NT2/D1 (cell line): ENCODE results near the gene GNAL.
"Not testable (repeated sequence)": the region's sequence is repeated elsewhere in the genome, so short reads cannot be mapped to it uniquely, and the experiment has no call there.

ENCODE experiments used
- DNase-seq: peaks from one replicate; pipeline ENCODE4 v3.0.0-alpha.2; 2011; ENCODE audit warnings: low read depth, low spot score
- H3K27me3 ChIP-seq: 2 replicates; pipeline ENCODE4 v1.6.0; 2011; ENCODE audit warnings: mild to moderate bottlenecking; ENCODE audit not compliant: insufficient read length, insufficient read depth
- H3K36me3 ChIP-seq: 2 replicates; pipeline ENCODE4 v1.6.1; 2011; ENCODE audit warnings: mild to moderate bottlenecking, low read length, mixed read lengths; ENCODE audit not compliant: insufficient read depth, insufficient read length
- H3K4me1 ChIP-seq: 2 replicates; pipeline ENCODE4 v1.5.1; 2011; ENCODE audit not compliant: insufficient read depth, insufficient read length
- H3K4me3 ChIP-seq: 2 replicates; pipeline ENCODE4 v1.5.1; 2011; ENCODE audit warnings: low read depth; ENCODE audit not compliant: insufficient read length
- H3K9ac ChIP-seq: 2 replicates; pipeline ENCODE4 v1.6.0; 2011; ENCODE audit warnings: low read depth; ENCODE audit not compliant: insufficient read length
- H3K9me3 ChIP-seq: 2 replicates; pipeline ENCODE4 v1.5.1; 2011; ENCODE audit warnings: mild to moderate bottlenecking, low read length; ENCODE audit not compliant: insufficient read depth
- SUZ12 ChIP-seq: IDR thresholded peaks from 2 replicates; pipeline ENCODE4 v1.6.1; 2011; ENCODE audit not compliant: insufficient read length, insufficient read depth; ENCODE audit errors: extremely low read depth
- YY1 ChIP-seq: IDR thresholded peaks from 2 replicates; pipeline ENCODE4 v1.6.1; 2011; ENCODE audit not compliant: insufficient read length, insufficient read depth
- ZNF274 ChIP-seq: IDR thresholded peaks from 2 replicates; pipeline ENCODE4 v1.6.1; 2011; ENCODE audit warnings: mild to moderate bottlenecking, low read depth, low read length

GNAL gene

DNA sequence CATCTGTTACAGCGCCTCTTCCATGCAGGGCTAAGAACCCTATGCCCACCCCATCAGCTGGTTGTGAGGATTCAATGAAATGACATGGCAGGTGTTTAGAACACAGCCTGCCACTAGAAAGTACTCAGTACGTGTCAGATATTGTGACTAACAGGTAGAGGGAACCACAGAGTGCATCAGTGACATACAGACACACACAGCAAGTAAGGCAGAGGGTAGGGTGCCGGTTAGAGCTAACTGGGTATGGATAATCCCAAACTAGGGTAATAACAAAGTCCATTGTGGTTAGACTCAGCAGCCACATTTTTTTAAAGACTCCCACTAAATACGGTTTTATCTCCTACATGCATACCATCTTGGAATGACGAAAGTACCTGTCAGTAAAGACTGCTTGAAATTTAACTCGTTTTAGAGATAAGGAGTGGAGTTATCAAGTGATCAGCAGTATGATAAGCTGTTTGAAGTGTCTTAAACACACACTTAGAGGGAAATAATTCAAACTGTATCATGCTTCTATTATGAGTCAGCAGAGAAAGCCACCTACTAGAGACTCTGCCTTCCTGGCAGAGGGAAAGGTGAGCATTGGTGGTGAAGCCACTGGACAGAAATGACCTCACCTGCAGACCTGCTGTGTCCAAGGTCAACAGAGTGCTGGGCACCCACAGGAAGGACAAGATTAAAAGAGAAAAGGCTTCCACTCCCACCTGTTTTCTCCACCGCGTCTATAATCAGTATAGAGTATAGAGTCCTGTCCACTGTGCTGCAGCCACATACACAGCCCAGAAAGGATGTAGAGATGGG lies 198.5 kb downstream of the GNAL start:
- TF ChIP-seq YY1 (no peak), SUZ12 (no peak), ZNF274 (no peak)
- Histone ChIP-seq H3K9ac (no peak overlapping the region), H3K36me3 (peaks cover 31% of the 10 kb centered on the region), H3K4me1 (no peaks in the 10 kb centered on the region), H3K9me3 (no peaks in the 10 kb centered on the region), H3K27me3 (no peaks in the 10 kb centered on the region), H3K4me3 (no peak overlapping the region)
- DNase-seq, result no peak

GRCh38 chr18:11888726-11889125 lies 199.7 kb downstream of the GNAL start:
- DNase-seq, result no peak
- TF ChIP-seq YY1 (no peak), ZNF274 (no peak), SUZ12 (no peak)
- Histone ChIP-seq H3K27me3 (no peaks in the 10 kb centered on the region), H3K36me3 (peaks cover 30% of the 10 kb centered on the region), H3K4me3 (no peak overlapping the region), H3K9me3 (no peaks in the 10 kb centered on the region), H3K9ac (no peak overlapping the region), H3K4me1 (no peaks in the 10 kb centered on the region)

DNA sequence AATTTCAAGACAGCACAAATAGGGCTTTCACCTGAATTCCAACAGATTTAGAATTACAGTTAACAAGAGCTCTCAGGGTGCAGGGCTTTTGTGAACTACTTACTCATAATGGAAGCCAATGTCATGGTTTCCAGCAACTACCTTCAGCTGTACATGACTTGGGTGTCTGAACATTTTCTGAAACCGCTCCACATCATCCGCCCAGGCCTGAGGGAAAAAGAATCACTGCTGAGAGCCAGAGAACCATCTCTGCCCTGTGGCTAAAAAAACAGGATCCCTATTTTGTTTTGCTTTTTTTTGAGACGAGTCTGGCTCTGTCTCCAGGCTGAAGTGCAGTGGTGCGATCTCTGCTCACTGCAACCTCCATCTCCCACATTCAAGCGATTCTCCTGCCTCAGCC lies 200.2 kb downstream of the GNAL start:
- no peak overlapping the region for H3K9ac ChIP-seq
- no peaks in the 10 kb centered on the region for H3K9me3 ChIP-seq
- DNase-seq, result no peak
- no peaks in the 10 kb centered on the region for H3K27me3 ChIP-seq
- peaks cover 27% of the 10 kb centered on the region for H3K36me3 ChIP-seq
- H3K4me3 ChIP-seq, result no peak overlapping the region
- TF ChIP-seq YY1, result no peak
- no peaks in the 10 kb centered on the region for H3K4me1 ChIP-seq

DNA sequence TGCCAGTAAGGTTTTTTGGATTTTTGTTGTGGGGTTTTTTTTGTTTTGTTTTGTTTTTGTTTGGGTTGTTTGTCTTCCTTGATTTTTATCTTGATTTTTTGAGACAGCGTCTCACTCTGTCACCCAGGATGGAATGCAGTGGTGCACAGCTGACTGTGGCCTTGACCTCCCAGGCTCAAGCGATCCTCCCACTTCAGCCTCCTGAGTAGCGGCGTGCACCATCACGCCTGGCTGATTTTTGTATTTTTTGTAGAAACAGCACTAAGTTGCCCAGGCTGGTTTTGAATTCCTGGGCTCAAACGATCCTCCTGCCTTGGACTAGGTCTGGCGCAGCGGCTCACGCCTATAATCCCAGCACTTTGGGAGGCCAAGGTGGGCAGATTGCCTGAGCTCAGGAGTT lies 202.7 kb downstream of the GNAL start:
- Histone ChIP-seq H3K9me3 (no peaks in the 10 kb centered on the region), H3K4me1 (no peaks in the 10 kb centered on the region)

GRCh38 chr18:11892438-11892837 lies 203.4 kb downstream of the GNAL start:
- H3K4me1 ChIP-seq, H3K27me3 ChIP-seq, H3K4me3 ChIP-seq, H3K9me3 ChIP-seq, H3K9ac ChIP-seq, DNase-seq: not testable (repeated sequence)
- peaks cover 12% of the 10 kb centered on the region for H3K36me3 ChIP-seq

More for the DNA sequence above, 202.7 kb downstream of the GNAL start:
- Histone ChIP-seq H3K36me3 (peaks cover 15% of the 10 kb centered on the region), H3K27me3 (no peaks in the 10 kb centered on the region), H3K4me3 (no peak overlapping the region), H3K9ac (no peak overlapping the region)
- TF ChIP-seq YY1, result no peak
- TF ChIP-seq ZNF274, result no peak
- no peak for TF ChIP-seq SUZ12
- DNase-seq, result no peak

- H3K27me3 ChIP-seq, result no peaks in the 10 kb centered on the region
- no peak for DNase-seq
- H3K4me3 ChIP-seq, result no peak overlapping the region
- H3K36me3 ChIP-seq, result peaks cover 9% of the 10 kb centered on the region
- H3K9ac ChIP-seq, result no peak overlapping the region
- H3K9me3 ChIP-seq, result no peaks in the 10 kb centered on the region
- TF ChIP-seq YY1, result no peak
- TF ChIP-seq SUZ12, result no peak
- no peak for TF ChIP-seq ZNF274
- H3K4me1 ChIP-seq, result no peaks in the 10 kb centered on the region
Measured at GRCh38 chr18:11897781-11898180, 208.7 kb downstream of the GNAL start.

DNA sequence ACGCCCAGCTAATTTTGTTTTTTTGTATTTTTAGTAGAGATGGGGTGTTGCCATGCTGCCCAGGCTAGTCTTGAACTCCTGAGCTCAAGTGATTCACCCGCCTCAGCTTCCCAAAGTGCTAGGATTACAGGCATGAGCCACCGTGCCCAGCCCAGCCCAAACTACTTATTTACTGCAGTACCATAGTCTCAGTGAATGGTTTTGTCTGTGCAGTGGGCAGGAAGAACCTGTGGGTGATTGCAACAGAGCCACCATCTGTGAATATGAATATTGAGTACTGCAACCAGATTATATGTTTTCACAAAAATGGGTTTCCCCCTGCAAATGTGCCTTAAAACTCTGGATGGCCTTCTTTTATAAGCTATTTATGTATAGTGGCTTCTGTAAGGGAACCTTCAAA lies 210.0 kb downstream of the GNAL start:
- TF ChIP-seq ZNF274 (no peak), YY1 (no peak), SUZ12 (no peak)
- Histone ChIP-seq H3K4me3 (no peak overlapping the region), H3K9ac (no peak overlapping the region), H3K36me3 (peaks cover 9% of the 10 kb centered on the region), H3K9me3 (no peaks in the 10 kb centered on the region), H3K4me1 (no peaks in the 10 kb centered on the region), H3K27me3 (no peaks in the 10 kb centered on the region)
- no peak for DNase-seq

- no peak for DNase-seq
Measured at GRCh38 chr18:11901826-11902438, 212.9 kb downstream of the GNAL start.

More at GRCh38 chr18:11901826-11902438, 212.9 kb downstream of the GNAL start:
- TF ChIP-seq YY1, result no peak
- no peak for TF ChIP-seq ZNF274
- TF ChIP-seq SUZ12, result no peak
- H3K9me3 ChIP-seq, result no peaks in the 10 kb centered on the region
- no peak overlapping the region for H3K9ac ChIP-seq
- no peaks in the 10 kb centered on the region for H3K4me1 ChIP-seq
- H3K4me3 ChIP-seq, result no peak overlapping the region
- H3K27me3 ChIP-seq, result no peaks in the 10 kb centered on the region
- H3K36me3 ChIP-seq, result peaks cover 3% of the 10 kb centered on the region
